ENCODE data around the gene PDIK1L. TPM values are rescaled to one million over a fixed set of nuclear protein-coding genes. Genes with fewer than 3 reads are reported as not detected.

PDIK1L gene
- total and polyA plus RNA-seq, 2 of the 4 experiments (the other 2 are of a cell fraction), result 1.4 to 3.0 TPM

- Histone ChIP-seq H3K4me1 (ENCODE audit: control insufficient read depth, insufficient read depth, low read length) (peaks cover 2% of the 10 kb centered on the region; the same call in 1 of the 2 replicates), H3K9ac (ENCODE audit: low read depth, low read length) (no peak overlapping the region), H4K8ac (ENCODE audit: low read depth in 2 of 2, low read length in 2 of 2) (no peak overlapping the region; a peak in 1 of 4 replicates), H3K9me1 (ENCODE audit: insufficient read depth, low read length) (peaks cover 3% of the 10 kb centered on the region; the same call in 1 of the 2 replicates), H4K20me1 (ENCODE audit: insufficient read depth, low read length) (no peaks in the 10 kb centered on the region), H3K27ac (ENCODE audit: insufficient read depth, low read length) (no peak overlapping the region), H3K18ac (ENCODE audit: low read depth, low read length) (no peak overlapping the region), H3K4me3 (ENCODE audit: insufficient read depth, low read depth, low read length) (no peak overlapping the region), H2AFZ (replicated peaks; ENCODE audit: low read length, poor library complexity) (peak overlapping the region; percentile 76), H4K91ac (ENCODE audit: insufficient read depth, low read depth, low read length) (no peak overlapping the region), H2AK5ac (ENCODE audit: low read depth, low read length) (no peak overlapping the region), H2AK9ac (replicated peaks; ENCODE audit: low read depth, low read length, poor library complexity) (peak overlapping the region; percentile 61), H3K14ac (replicated peaks; ENCODE audit: low read depth, low read length) (0 out of 2 replicates have a peak overlapping the region, but pooled peaks have one; percentile 41), H4K5ac (ENCODE audit: low read depth, low read length) (no peak overlapping the region), H3K23ac (ENCODE audit: low read depth, low read length) (peak overlapping the region; percentile 77), H2BK5ac (ENCODE audit: low read depth, low read length, poor library complexity, severe bottlenecking) (no peak overlapping the region), H3K27me3 (ENCODE audit: control insufficient read depth, insufficient read depth, low read length) (no peaks in the 10 kb centered on the region; the same call in 1 of the 2 replicates), H2BK20ac (ENCODE audit: low read depth, low read length) (0 out of 2 replicates have a peak overlapping the region, but pooled peaks have one; percentile 28), H3K9me3 (ENCODE audit: control insufficient read depth, insufficient read depth, low read length) (no peaks in the 10 kb centered on the region), H3K36me3 (ENCODE audit: control insufficient read depth, insufficient read depth, low read length) (no peaks in the 10 kb centered on the region), H2BK15ac (ENCODE audit: low read depth, low read length) (no peak overlapping the region), H2BK120ac (ENCODE audit: low read depth, low read length) (peak overlapping the region; percentile 25; the same call in 1 of the 2 replicates), H3K79me1 (ENCODE audit: low read depth in 1 of 2, low read length in 2 of 2) (no peaks in the 10 kb centered on the region), H3K4me2 (ENCODE audit: low read depth, low read length) (no peak overlapping the region), H3K56ac (ENCODE audit: extremely low read depth, insufficient read depth, low read length) (no peak overlapping the region), H3K4ac (ENCODE audit: low read depth, low read length) (0 out of 2 replicates have a peak overlapping the region, but pooled peaks have one; percentile 29)
- BruUV-seq (replicated peaks), result no TSS peak
- intact Hi-C loops (cut with micrococcal nuclease) (loop anchor here (10.0 kb wide), 1 partner anchor 132 kb away; the partner anchor contains the start of gene CEP85), dilution Hi-C loops (cut with HindIII; ENCODE audit: low sequenced_read_pairs, unreplicated experiment) (no loop called here), in situ Hi-C loops (cut with MboI; ENCODE audit: low sequenced_read_pairs) (no loop called here)
- TF ChIP-seq FOS (IDR thresholded peaks at IDR 0.05; ENCODE audit: low read depth, low read length) (no peak), CHD1 (IDR thresholded peaks at IDR 0.05; ENCODE audit: low read depth, low read length) (no peak), RFX5 (IDR thresholded peaks at IDR 0.05; ENCODE audit: low read depth, low read length) (no peak), POLR2A (IDR thresholded peaks at IDR 0.05; ENCODE audit: low read depth, low read length) (no peak), SMC3 (IDR thresholded peaks at IDR 0.05; ENCODE audit: low read depth, low read length) (no peak), BHLHE40 (IDR thresholded peaks at IDR 0.05; ENCODE audit: low read depth, low read length) (no peak), NFE2L2 (IDR thresholded peaks at IDR 0.05; ENCODE audit: low read depth, low read length) (no peak), MAZ (IDR thresholded peaks at IDR 0.05; ENCODE audit: borderline replicate concordance, low read depth, low read length) (no peak), MXI1 (IDR thresholded peaks at IDR 0.05; ENCODE audit: borderline replicate concordance, low read depth, low read length) (no peak), RAD21 (IDR thresholded peaks at IDR 0.05; ENCODE audit: low read length) (no peak)
- TF ChIP-seq, protein P1, sequence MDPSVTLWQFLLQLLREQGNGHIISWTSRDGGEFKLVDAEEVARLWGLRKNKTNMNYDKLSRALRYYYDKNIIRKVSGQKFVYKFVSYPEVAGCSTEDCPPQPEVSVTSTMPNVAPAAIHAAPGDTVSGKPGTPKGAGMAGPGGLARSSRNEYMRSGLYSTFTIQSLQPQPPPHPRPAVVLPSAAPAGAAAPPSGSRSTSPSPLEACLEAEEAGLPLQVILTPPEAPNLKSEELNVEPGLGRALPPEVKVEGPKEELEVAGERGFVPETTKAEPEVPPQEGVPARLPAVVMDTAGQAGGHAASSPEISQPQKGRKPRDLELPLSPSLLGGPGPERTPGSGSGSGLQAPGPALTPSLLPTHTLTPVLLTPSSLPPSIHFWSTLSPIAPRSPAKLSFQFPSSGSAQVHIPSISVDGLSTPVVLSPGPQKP (IDR thresholded peaks at IDR 0.05; ENCODE audit: borderline replicate concordance, low read depth, low read length), result no peak
- POLR2A ChIA-PET (ENCODE audit: unreplicated experiment), result interaction anchor here (0.6 kb wide), 1 partner anchor 1904 kb away, joined by 6 read pairs; no protein-coding TSS in a partner anchor
- CTCF ChIA-PET, result interaction anchor here (1.0 to 1.5 kb wide), 2 partner anchors 43 to 275 kb away, joined by 3 to 8 read pairs; no protein-coding TSS in a partner anchor
- peak; percentile 47 for DNase-seq
- WGBS, 2 experiments (ENCODE audit: extremely low coverage in 2 of 2, insufficient read length in 1 of 2), result no CpG with 5 or more reads among the region's 2 CpGs
- 0 out of 2 replicates have a peak, but pooled peaks have one; percentile 15 for ATAC-seq (ENCODE audit: low read depth)
These were observed 9.1 kb upstream of the PDIK1L start for GRCh38 chr1:26102526-26102925.

Measured in IMR-90 (cell line).